Upper lobe of left lung (tissue), 6 donors: ENCODE results near the gene GALNT6. TPM values are rescaled to one million over a fixed set of nuclear protein-coding genes. Genes with fewer than 3 reads are reported as not detected.

Experiments
- ATAC-seq, 2 donors: fragments of 200-7000 bp; cut with Tn5 transposase; one replicate each; pipeline ENCODE4 v1.9.1; 2022; ENCODE audit warnings: mild to moderate bottlenecking in 2 of 2, moderate library complexity in 2 of 2; ENCODE audit not compliant: low FRiP score in 2 of 2
- DNase-seq, 2 donors: peaks; one replicate each; pipeline ENCODE4 v3.0.0-alpha.2; 2019 to 2020
- H3K27ac ChIP-seq, 4 donors: fragments of 200-600 bp; sonication (generic); one replicate each; pipeline ENCODE4 v1.5.1; 2016 to 2019
- H3K27me3 ChIP-seq, 4 donors: fragments of 200-600 bp; sonication (generic); one replicate each; pipeline ENCODE4 v1.5.1; 2017 to 2019
- H3K36me3 ChIP-seq, 4 donors: fragments of 200-600 bp; sonication (generic); one replicate each; pipeline ENCODE4 v1.5.1; 2016 to 2019
- H3K4me1 ChIP-seq, 4 donors: fragments of 200-600 bp; sonication (generic); one replicate each; pipeline ENCODE4 v1.5.1; 2018 to 2019
- H3K4me3 ChIP-seq, 4 donors: fragments of 200-600 bp; sonication (generic); one replicate each; pipeline ENCODE4 v1.5.1; 2017 to 2019; ENCODE audit warnings: mild to moderate bottlenecking in 2 of 4, moderate library complexity in 1 of 4
- H3K9me3 ChIP-seq, 4 donors: fragments of 200-600 bp; sonication (generic); one replicate each; pipeline ENCODE4 v1.5.1; 2018 to 2019
- CTCF ChIP-seq, 6 experiments: fragments of 450-650 bp in 4 of 6; fragments of 200-600 bp in 2 of 6; sonication (generic) in 2 of 6; IDR thresholded peaks; one replicate each; pipeline ENCODE4 v1.5.1; 2016 to 2019; ENCODE audit warnings: antibody characterized with exemption in 6 of 6
- EP300 ChIP-seq, 4 donors: sonication (generic); formaldehyde crosslinking; IDR thresholded peaks; one replicate each; pipeline ENCODE4 v1.5.1; 2017; ENCODE audit warnings: antibody characterized with exemption in 4 of 4, control low read depth in 2 of 4
- POLR2A ChIP-seq, 4 donors: fragments of 450-650 bp; IDR thresholded peaks; one replicate each; pipeline ENCODE4 v1.5.1; 2016 to 2017; ENCODE audit warnings: antibody characterized with exemption in 4 of 4, mild to moderate bottlenecking in 2 of 4
- POLR2AphosphoS5 ChIP-seq, 2 donors: sonication (generic); formaldehyde crosslinking; IDR thresholded peaks; one replicate each; pipeline ENCODE4 v1.5.1; 2017; ENCODE audit warnings: antibody characterized with exemption in 2 of 2
- WGBS, 2 donors: methylation state at CpG; one replicate each; pipeline ENCODE4 v1.1.5; 2017 to 2018; 5-methylcytosine and 5-hydroxymethylcytosine counted together
- total RNA-seq, 6 donors: library from RNA; depleted of rRNA in 4 of 6; stranded (reverse); fragments of >200 nt in 4 of 6; gene quantifications; one replicate each; pipeline versions ENCODE4 v1.1.0 to v1.2.1, GENCODE V29; 2016 to 2021
- donor health status: DM: no; HTN: no; CAD: no; lungs with moderate emphysema.
- donor health status: DM: no; HTN: yes; CAD: no; lungs with severe emphysema.

GALNT6 gene
- total RNA-seq, 6 donors from 2014 or later, result 8.3 to 56.6 (median 21.3) TPM

- TF ChIP-seq CTCF (IDR thresholded peaks at IDR 0.05) (no peak), POLR2AphosphoS5 (IDR thresholded peaks at IDR 0.05) (no peak), POLR2A (IDR thresholded peaks at IDR 0.05) (no peak), EP300 (IDR thresholded peaks at IDR 0.05) (no peak)
- ATAC-seq (no peak), DNase-seq (no peak)
- Histone ChIP-seq H3K9me3 (no peaks in the 10 kb centered on the region), H3K27ac (no peak overlapping the region), H3K36me3 (no peaks in the 10 kb centered on the region), H3K27me3 (no peaks in the 10 kb centered on the region), H3K4me3 (no peak overlapping the region), H3K4me1 (no peaks in the 10 kb centered on the region)
- 81 to 96% methylated on average over 4 of the region's 4 CpGs for WGBS, 2 donors
Observed at GRCh38 chr12:51359851-51360250, 31.4 kb downstream of the GALNT6 start.

GRCh38 chr12:51358496-51358895 lies 32.7 kb downstream of the GALNT6 start:
- no peaks in the 10 kb centered on the region for H3K36me3 ChIP-seq
- no peaks in the 10 kb centered on the region for H3K27me3 ChIP-seq
- 93 to 96% methylated on average over 8 of the region's 8 CpGs for WGBS, 2 donors
- no peak overlapping the region for H3K4me3 ChIP-seq
- H3K9me3 ChIP-seq, result no peaks in the 10 kb centered on the region
- H3K27ac ChIP-seq, result no peak overlapping the region
- DNase-seq (no peak), ATAC-seq (no peak)
- TF ChIP-seq EP300 (IDR thresholded peaks at IDR 0.05) (no peak), POLR2AphosphoS5 (IDR thresholded peaks at IDR 0.05) (no peak), POLR2A (IDR thresholded peaks at IDR 0.05) (no peak), CTCF (IDR thresholded peaks at IDR 0.05) (no peak)
- no peaks in the 10 kb centered on the region for H3K4me1 ChIP-seq

- no peak for ATAC-seq
- TF ChIP-seq EP300 (IDR thresholded peaks at IDR 0.05) (no peak), POLR2A (IDR thresholded peaks at IDR 0.05) (no peak), POLR2AphosphoS5 (IDR thresholded peaks at IDR 0.05) (no peak), CTCF (IDR thresholded peaks at IDR 0.05) (no peak)
- 88 to 93% methylated on average over 8 to 10 of the region's 10 CpGs for WGBS, 2 donors
Observed at GRCh38 chr12:51357374-51358047, 33.7 kb downstream of the GALNT6 start.

GRCh38 chr12:51351913-51352532 lies 39.2 kb downstream of the GALNT6 start:
- peak in 1 of 2 donors; percentile 67 for DNase-seq
- Histone ChIP-seq H3K9me3 (no peaks in the 10 kb centered on the region), H3K27me3 (no peaks in the 10 kb centered on the region), H3K36me3 (no peaks in the 10 kb centered on the region), H3K27ac (no peak overlapping the region), H3K4me1 (no peaks in the 10 kb centered on the region), H3K4me3 (no peak overlapping the region)
- TF ChIP-seq CTCF (IDR thresholded peaks at IDR 0.05) (peak in 5 of 6 experiments; percentile 25 to 66 (median 58)), POLR2A (IDR thresholded peaks at IDR 0.05) (no peak)
- 52 to 54% methylated on average over 9 to 11 of the region's 11 CpGs for WGBS, 2 donors
- peak; percentile 60 to 63 for ATAC-seq

More at GRCh38 chr12:51357374-51358047, 33.7 kb downstream of the GALNT6 start:
- Histone ChIP-seq H3K27ac (no peak overlapping the region), H3K9me3 (no peaks in the 10 kb centered on the region), H3K27me3 (no peaks in the 10 kb centered on the region), H3K4me1 (no peaks in the 10 kb centered on the region), H3K4me3 (no peak overlapping the region), H3K36me3 (no peaks in the 10 kb centered on the region)
- DNase-seq, result no peak

GRCh38 chr12:51349026-51349425 lies 42.2 kb downstream of the GALNT6 start:
- Histone ChIP-seq H3K27ac (no peak overlapping the region), H3K27me3 (no peaks in the 10 kb centered on the region), H3K9me3 (no peaks in the 10 kb centered on the region), H3K36me3 (no peaks in the 10 kb centered on the region), H3K4me1 (no peaks in the 10 kb centered on the region), H3K4me3 (no peak overlapping the region)
- ATAC-seq, result no peak
- no peak for DNase-seq
- WGBS, 2 donors, result 92 to 97% methylated on average over 5 of the region's 5 CpGs
- TF ChIP-seq CTCF (IDR thresholded peaks at IDR 0.05), result no peak
- TF ChIP-seq POLR2A (IDR thresholded peaks at IDR 0.05), result no peak
- TF ChIP-seq EP300 (IDR thresholded peaks at IDR 0.05), result no peak
- no peak for TF ChIP-seq POLR2AphosphoS5 (IDR thresholded peaks at IDR 0.05)
